ENCODE data around the gene ALKBH4. TPM values are rescaled to one million over a fixed set of nuclear protein-coding genes. Genes with fewer than 3 reads are reported as not detected.
"Not testable (repeated sequence)": the region's sequence is repeated elsewhere in the genome, so short reads cannot be mapped to it uniquely, and the experiment has no call there.

The ALKBH4 gene
- total RNA-seq, 1 donor from 2014 or later = 54.7 TPM

- DNase-seq = peak; percentile 59
Measured at GRCh38 chr7:102478314-102479208, 13.9 kb upstream of the ALKBH4 start, which contains the start of gene POLR2J. Gene POLR2J, minus strand, starts transcription at chr7:102478922. Its CDS starts 62 bp downstream, at chr7:102478860.

GRCh38 chr7:102474736-102475435 is 10.2 kb upstream of the ALKBH4 start:
- DNase-seq = not testable (repeated sequence)

- not testable (repeated sequence) for DNase-seq
Measured at GRCh38 chr7:102474116-102474515, 9.5 kb upstream of the ALKBH4 start.

- DNase-seq = no peak
Measured at GRCh38 chr7:102473271-102473991, 8.8 kb upstream of the ALKBH4 start.

GRCh38 chr7:102472126-102473041 is 7.7 kb upstream of the ALKBH4 start:
- DNase-seq = no peak

- DNase-seq = no peak
Measured at GRCh38 chr7:102471791-102472125, 7.1 kb upstream of the ALKBH4 start.

GRCh38 chr7:102469972-102470825 is 5.5 kb upstream of the ALKBH4 start:
- no peak for DNase-seq

GRCh38 chr7:102469351-102469971 is 4.8 kb upstream of the ALKBH4 start:
- no peak for DNase-seq

- DNase-seq = no peak
Measured at GRCh38 chr7:102468478-102469350, 4.1 kb upstream of the ALKBH4 start.

- no peak for DNase-seq
Measured at GRCh38 chr7:102467581-102468477, 3.2 kb upstream of the ALKBH4 start.

GRCh38 chr7:102466097-102466496 is 1.4 kb upstream of the ALKBH4 start:
- DNase-seq = no peak

GRCh38 chr7:102463841-102464576 is 654 bp downstream of the ALKBH4 start:
- DNase-seq = no peak

- DNase-seq = no peak
Measured at GRCh38 chr7:102460467-102460866, 4.2 kb downstream of the ALKBH4 start.

GRCh38 chr7:102459221-102459844 is 5.3 kb downstream of the ALKBH4 start:
- DNase-seq = no peak

GRCh38 chr7:102457352-102457924 is 7.2 kb downstream of the ALKBH4 start:
- DNase-seq = no peak

GRCh38 chr7:102456327-102456726 is 8.3 kb downstream of the ALKBH4 start:
- no peak for DNase-seq

Data from tongue (tissue), 2 donors.